ENCODE data around the gene ANKS1B.

The ANKS1B gene

DNA sequence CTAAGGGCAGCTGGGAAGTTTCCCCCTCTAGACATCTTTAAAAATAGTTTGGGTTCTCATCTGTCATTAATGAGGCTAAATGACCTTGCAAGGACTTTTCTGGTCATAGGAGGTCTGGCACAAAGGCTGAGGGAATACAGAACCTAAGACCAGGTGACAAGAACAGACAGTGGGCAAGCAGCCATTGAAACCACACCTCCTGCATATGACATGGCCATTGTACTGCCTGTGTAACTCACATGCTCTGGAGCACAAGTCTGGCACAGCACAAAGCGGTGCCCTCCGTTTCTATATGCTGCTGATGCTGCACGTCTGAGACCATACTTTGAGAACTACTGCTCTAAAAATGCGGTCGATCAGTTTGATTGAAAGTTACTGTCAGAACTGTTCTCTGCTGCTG is 1196.3 kb downstream of the ANKS1B start:
- Histone ChIP-seq H3K27ac (ENCODE audit: low read depth, low read length) (no peak overlapping the region), H3K9me3 (ENCODE audit: insufficient read depth, low read depth, low read length) (no peaks in the 10 kb centered on the region), H3K36me3 (ENCODE audit: insufficient read depth, low read length) (no peaks in the 10 kb centered on the region), H3K9ac (ENCODE audit: low read depth, low read length) (no peak overlapping the region), H3K4me3 (ENCODE audit: low read length) (no peak overlapping the region), H3K4me1 (ENCODE audit: insufficient read depth, low read length) (no peaks in the 10 kb centered on the region), H3K27me3 (ENCODE audit: insufficient read depth, low read length) (no peaks in the 10 kb centered on the region)
- 97% methylated on average over 5 of the region's 5 CpGs for WGBS

DNA sequence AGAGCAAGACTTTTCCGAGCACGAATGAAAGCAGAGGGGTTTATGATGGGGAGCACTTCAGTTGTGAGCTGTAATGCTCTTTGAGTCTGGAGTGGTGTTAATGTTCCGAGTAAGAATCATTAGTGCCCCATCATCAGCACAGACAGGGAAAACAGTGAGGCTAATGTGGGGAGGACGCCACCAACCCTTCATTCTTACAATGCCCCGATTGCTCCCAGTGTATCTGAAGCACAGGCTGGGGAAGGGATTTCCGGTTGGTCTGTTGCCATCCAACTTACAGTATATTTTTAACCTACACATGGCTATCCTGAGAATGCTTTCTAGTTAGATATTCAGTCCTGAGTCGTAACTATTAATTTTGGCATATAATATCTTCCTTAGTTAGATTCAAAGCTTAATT is 1198.1 kb downstream of the ANKS1B start:
- H3K27ac ChIP-seq (ENCODE audit: low read depth, low read length) = no peak overlapping the region
- H3K4me3 ChIP-seq (ENCODE audit: low read length) = no peak overlapping the region
- 91% methylated on average over 6 of the region's 7 CpGs for WGBS
- H3K4me1 ChIP-seq (ENCODE audit: insufficient read depth, low read length) = no peaks in the 10 kb centered on the region
- no peaks in the 10 kb centered on the region for H3K27me3 ChIP-seq (ENCODE audit: insufficient read depth, low read length)
- no peaks in the 10 kb centered on the region for H3K9me3 ChIP-seq (ENCODE audit: insufficient read depth, low read depth, low read length)
- H3K9ac ChIP-seq (ENCODE audit: low read depth, low read length) = no peak overlapping the region
- no peaks in the 10 kb centered on the region for H3K36me3 ChIP-seq (ENCODE audit: insufficient read depth, low read length)

DNA sequence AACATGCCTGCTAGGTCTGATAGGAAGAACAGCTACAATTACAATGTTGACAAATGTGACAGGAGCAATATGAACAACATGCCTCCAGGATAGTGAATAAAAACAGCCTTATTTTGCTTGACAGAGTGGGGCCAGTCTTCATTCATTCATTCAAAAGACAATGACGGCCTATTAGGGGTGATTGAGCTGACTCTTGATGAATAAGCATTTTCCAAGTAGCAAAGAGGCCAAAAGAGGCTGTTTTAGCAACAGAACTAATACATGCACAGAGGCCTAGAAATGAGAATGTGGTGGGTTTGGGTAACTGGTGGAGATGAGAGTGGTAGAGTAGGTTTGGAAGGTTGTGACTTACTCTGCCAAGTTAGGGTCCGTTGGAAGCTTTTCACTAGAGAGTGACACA is 1201.3 kb downstream of the ANKS1B start:
- Histone ChIP-seq H3K4me1 (ENCODE audit: insufficient read depth, low read length) (no peaks in the 10 kb centered on the region), H3K27me3 (ENCODE audit: insufficient read depth, low read length) (no peaks in the 10 kb centered on the region), H3K9ac (ENCODE audit: low read depth, low read length) (no peak overlapping the region), H3K4me3 (ENCODE audit: low read length) (no peak overlapping the region), H3K36me3 (ENCODE audit: insufficient read depth, low read length) (no peaks in the 10 kb centered on the region), H3K27ac (ENCODE audit: low read depth, low read length) (no peak overlapping the region), H3K9me3 (ENCODE audit: insufficient read depth, low read depth, low read length) (no peaks in the 10 kb centered on the region)
- WGBS = 91% methylated on average over 2 of the region's 2 CpGs

DNA sequence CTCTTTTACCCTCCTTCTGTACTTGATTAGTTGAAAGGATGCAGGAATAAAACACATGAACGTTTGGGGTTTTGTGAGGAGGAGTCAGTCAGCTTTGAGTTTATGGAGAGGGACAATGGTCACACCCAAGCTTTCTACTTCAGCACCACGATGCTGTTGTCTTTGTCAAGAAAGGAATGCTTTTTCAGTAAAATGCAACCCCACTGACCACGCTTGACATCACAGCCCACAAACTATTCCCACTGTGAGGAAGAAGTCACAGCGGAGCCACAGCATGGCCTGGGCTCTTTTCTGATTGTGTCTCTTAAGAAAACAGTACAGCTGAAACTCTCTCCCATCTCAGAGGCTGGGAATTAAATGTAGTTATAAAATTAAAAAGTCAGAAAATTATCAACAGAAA is 1204.5 kb downstream of the ANKS1B start:
- Histone ChIP-seq H3K27me3 (ENCODE audit: insufficient read depth, low read length) (no peaks in the 10 kb centered on the region), H3K9me3 (ENCODE audit: insufficient read depth, low read depth, low read length) (no peaks in the 10 kb centered on the region), H3K27ac (ENCODE audit: low read depth, low read length) (no peak overlapping the region), H3K36me3 (ENCODE audit: insufficient read depth, low read length) (no peaks in the 10 kb centered on the region), H3K4me3 (ENCODE audit: low read length) (no peak overlapping the region), H3K4me1 (ENCODE audit: insufficient read depth, low read length) (no peaks in the 10 kb centered on the region), H3K9ac (ENCODE audit: low read depth, low read length) (no peak overlapping the region)
- whole genome bisulfite sequencing = 79% methylated on average over 4 of the region's 4 CpGs

DNA sequence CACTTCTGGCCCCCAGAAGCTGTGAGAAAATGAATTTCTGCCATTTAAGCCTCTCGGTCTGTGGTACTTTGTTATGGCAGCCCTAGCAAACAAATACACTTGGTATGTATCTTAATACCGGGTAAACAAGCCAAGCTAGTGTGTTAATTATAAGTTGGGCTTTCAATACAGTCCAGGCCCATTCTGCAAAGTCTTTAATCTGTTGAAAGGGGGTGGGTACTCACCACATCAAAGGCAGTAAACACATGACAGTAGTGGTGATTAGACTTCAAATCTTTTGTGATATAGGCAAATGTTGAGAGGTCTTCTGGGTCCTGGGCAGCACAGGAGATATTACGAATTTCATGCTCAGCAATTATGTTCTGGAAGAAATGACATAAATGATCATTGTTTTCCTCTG is 1211.9 kb downstream of the ANKS1B start:
- Histone ChIP-seq H3K27ac (ENCODE audit: low read depth, low read length) (no peak overlapping the region), H3K27me3 (ENCODE audit: insufficient read depth, low read length) (no peaks in the 10 kb centered on the region), H3K9me3 (ENCODE audit: insufficient read depth, low read depth, low read length) (no peaks in the 10 kb centered on the region), H3K9ac (ENCODE audit: low read depth, low read length) (no peak overlapping the region), H3K36me3 (ENCODE audit: insufficient read depth, low read length) (no peaks in the 10 kb centered on the region), H3K4me3 (ENCODE audit: low read length) (no peak overlapping the region), H3K4me1 (ENCODE audit: insufficient read depth, low read length) (no peaks in the 10 kb centered on the region)
- WGBS = 92% methylated on average over 3 of the region's 3 CpGs

DNA sequence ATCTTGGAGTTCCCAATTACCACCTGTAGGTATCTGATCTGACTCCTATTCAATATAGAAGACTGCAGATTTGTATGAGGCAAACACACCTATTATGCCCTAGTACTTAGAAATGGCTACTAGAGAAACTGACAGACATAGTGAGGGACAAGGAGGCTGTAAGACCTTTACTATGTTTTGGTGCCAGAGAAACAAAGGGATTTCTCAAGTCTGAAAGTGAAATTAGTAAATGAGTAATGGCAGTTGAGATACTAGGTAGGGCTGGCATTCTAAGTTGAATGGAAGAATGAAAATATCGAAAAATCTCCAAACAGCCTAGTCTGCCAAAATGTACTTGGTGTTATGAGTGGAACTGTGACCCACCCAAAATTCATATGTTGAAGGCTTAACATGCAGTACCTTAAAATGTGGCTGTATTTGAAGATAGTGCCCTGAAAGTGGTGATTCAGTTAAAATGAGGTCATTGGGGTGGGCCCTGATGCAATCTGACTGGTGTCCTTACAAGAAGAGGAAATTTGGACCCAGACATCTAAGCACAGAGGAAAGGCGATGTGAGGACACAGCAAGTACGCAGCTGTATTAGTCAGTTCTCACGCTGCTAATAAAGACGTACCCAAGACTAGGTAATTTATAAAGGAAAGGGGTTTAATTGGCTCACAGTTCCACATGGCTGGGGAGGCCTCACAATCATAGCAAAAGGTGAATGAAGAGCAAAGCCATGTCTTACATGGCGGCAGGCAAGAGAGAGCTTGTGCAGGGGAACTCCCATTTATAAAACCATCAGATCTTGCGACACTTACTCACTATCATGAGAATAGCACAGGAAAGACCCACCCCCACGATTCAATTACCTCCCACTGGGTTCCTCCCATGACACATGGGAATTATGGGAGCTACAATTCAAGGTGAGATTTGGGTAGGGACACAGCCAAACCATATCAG is 1212.7 kb downstream of the ANKS1B start:
- H3K4me1 ChIP-seq (ENCODE audit: insufficient read depth, low read length) = no peaks in the 10 kb centered on the region
- no peaks in the 10 kb centered on the region for H3K27me3 ChIP-seq (ENCODE audit: insufficient read depth, low read length)
- H3K36me3 ChIP-seq (ENCODE audit: insufficient read depth, low read length) = no peaks in the 10 kb centered on the region
- 94% methylated on average over 8 of the region's 8 CpGs for WGBS
- no peak overlapping the region for H3K27ac ChIP-seq (ENCODE audit: low read depth, low read length)
- H3K9me3 ChIP-seq (ENCODE audit: insufficient read depth, low read depth, low read length) = no peaks in the 10 kb centered on the region
- H3K9ac ChIP-seq (ENCODE audit: low read depth, low read length) = no peak overlapping the region
- no peak overlapping the region for H3K4me3 ChIP-seq (ENCODE audit: low read length)

DNA sequence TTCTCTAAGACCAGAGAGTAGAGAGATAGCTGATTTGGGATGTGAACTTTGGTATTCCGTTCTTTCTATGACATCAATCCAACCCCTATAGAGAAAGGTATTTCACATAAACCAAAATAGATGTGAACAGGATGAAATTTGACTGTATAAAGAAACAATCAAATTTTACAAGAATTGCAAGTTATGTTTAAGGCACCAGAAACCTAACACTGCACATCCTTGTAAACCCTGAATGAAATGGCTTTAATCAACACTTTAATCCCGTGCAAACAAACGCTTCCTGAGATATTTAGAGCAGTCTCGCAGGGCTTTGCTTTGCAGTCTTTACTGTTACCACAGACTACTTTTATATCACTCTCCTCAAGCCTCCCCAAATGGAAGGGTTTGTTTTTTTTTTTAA is 1214.5 kb downstream of the ANKS1B start:
- Histone ChIP-seq H3K27ac (ENCODE audit: low read depth, low read length) (no peak overlapping the region), H3K27me3 (ENCODE audit: insufficient read depth, low read length) (no peaks in the 10 kb centered on the region)
- 90% methylated on average over 3 of the region's 4 CpGs for WGBS

DNA sequence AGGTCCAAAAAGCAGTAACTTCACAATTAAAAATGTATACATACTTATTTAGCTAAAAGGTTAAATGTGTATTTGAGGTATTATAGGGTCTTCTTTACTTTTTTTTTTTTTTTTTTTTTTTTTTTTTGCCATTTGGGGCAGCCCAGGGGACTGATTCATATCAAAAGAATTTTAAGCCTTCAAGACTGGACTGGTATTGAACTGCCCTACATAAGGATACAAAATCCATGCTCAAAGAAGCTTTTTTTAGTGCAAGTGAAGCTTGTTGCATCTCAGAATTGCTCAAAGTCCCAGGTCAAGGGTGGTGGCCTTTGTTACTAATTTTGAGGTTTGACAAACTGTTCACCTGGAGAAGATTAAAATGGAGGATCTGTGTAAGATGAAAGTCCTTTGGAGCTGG is 1215.7 kb downstream of the ANKS1B start:
- Histone ChIP-seq H3K4me3 (ENCODE audit: low read length) (no peak overlapping the region), H3K9me3 (ENCODE audit: insufficient read depth, low read depth, low read length) (no peaks in the 10 kb centered on the region), H3K27ac (ENCODE audit: low read depth, low read length) (no peak overlapping the region), H3K4me1 (ENCODE audit: insufficient read depth, low read length) (no peaks in the 10 kb centered on the region), H3K27me3 (ENCODE audit: insufficient read depth, low read length) (no peaks in the 10 kb centered on the region), H3K9ac (ENCODE audit: low read depth, low read length) (no peak overlapping the region), H3K36me3 (ENCODE audit: insufficient read depth, low read length) (no peaks in the 10 kb centered on the region)

More for the DNA sequence above, 1214.5 kb downstream of the ANKS1B start:
- H3K4me3 ChIP-seq (ENCODE audit: low read length) = no peak overlapping the region
- no peak overlapping the region for H3K9ac ChIP-seq (ENCODE audit: low read depth, low read length)
- no peaks in the 10 kb centered on the region for H3K36me3 ChIP-seq (ENCODE audit: insufficient read depth, low read length)
- no peaks in the 10 kb centered on the region for H3K9me3 ChIP-seq (ENCODE audit: insufficient read depth, low read depth, low read length)
- H3K4me1 ChIP-seq (ENCODE audit: insufficient read depth, low read length) = no peaks in the 10 kb centered on the region

DNA sequence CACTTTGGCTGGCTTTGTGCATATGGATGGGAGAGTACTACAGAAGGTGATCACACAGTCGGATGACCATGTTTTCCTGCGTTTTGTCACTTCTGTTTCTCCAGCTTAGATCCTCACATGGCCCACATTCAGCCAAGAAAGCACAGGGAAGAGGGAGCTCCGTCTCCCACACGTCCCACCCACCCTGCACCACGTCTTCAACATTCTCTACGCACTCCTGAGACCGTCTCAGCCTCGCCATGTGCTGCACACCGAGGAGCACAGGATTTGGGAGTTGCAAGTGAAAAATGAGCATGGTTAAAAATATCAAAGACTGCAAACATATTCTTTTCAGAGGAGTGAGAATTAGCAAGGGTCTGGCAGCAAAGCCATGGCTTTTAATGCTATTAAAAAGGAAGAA is 1217.5 kb downstream of the ANKS1B start:
- H3K4me1 ChIP-seq (ENCODE audit: insufficient read depth, low read length) = no peaks in the 10 kb centered on the region
- H3K36me3 ChIP-seq (ENCODE audit: insufficient read depth, low read length) = no peaks in the 10 kb centered on the region
- H3K27me3 ChIP-seq (ENCODE audit: insufficient read depth, low read length) = no peaks in the 10 kb centered on the region
- 94% methylated on average over 9 of the region's 9 CpGs for WGBS
- no peaks in the 10 kb centered on the region for H3K9me3 ChIP-seq (ENCODE audit: insufficient read depth, low read depth, low read length)
- no peak overlapping the region for H3K4me3 ChIP-seq (ENCODE audit: low read length)
- no peak overlapping the region for H3K27ac ChIP-seq (ENCODE audit: low read depth, low read length)
- no peak overlapping the region for H3K9ac ChIP-seq (ENCODE audit: low read depth, low read length)

DNA sequence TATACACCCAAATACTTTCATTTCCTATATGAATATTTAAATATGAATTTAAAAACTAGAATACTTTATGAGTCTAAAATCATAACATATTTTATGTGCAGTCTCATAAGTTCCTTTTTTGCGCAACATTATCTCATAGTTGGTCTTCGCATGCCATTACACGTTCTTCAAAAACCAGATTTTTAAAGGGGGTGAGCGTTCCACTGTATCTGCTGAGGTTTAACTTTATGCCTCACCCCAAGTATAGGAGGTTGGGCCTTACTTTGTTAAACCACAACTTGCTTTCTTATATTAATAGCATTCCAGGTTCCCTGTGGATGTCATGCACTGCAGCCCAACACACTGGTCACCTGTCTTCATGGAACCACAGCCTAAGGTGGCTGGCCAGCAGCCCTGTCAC is 1221.1 kb downstream of the ANKS1B start:
- Histone ChIP-seq H3K27ac (ENCODE audit: low read depth, low read length) (no peak overlapping the region), H3K4me1 (ENCODE audit: insufficient read depth, low read length) (no peaks in the 10 kb centered on the region), H3K9ac (ENCODE audit: low read depth, low read length) (no peak overlapping the region), H3K36me3 (ENCODE audit: insufficient read depth, low read length) (no peaks in the 10 kb centered on the region), H3K27me3 (ENCODE audit: insufficient read depth, low read length) (no peaks in the 10 kb centered on the region), H3K4me3 (ENCODE audit: low read length) (no peak overlapping the region), H3K9me3 (ENCODE audit: insufficient read depth, low read depth, low read length) (no peaks in the 10 kb centered on the region)
- 97% methylated on average over 4 of the region's 4 CpGs for WGBS

DNA sequence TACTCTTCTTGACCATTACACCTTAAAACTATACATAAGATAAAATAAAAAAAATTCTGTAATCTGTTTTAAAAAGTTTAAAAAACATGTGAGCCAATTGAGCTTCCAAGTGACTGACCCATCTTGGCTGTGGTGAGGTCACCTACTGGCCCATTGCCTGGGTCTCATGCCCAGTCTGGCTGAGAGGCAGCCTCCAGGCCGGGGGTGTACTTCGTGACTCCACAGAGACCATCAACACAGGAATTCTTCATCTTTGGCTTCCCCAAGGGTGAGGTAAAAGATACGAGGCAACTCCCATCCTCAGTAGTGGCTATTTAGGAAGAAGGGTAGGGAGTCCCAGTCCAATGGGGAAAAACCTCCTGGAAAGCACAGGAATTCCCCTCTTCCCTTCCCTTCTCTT is 1226.4 kb downstream of the ANKS1B start:
- no peak overlapping the region for H3K4me3 ChIP-seq (ENCODE audit: low read length)
- no peaks in the 10 kb centered on the region for H3K27me3 ChIP-seq (ENCODE audit: insufficient read depth, low read length)
- no peaks in the 10 kb centered on the region for H3K9me3 ChIP-seq (ENCODE audit: insufficient read depth, low read depth, low read length)
- no peaks in the 10 kb centered on the region; the same call in 1 of the 2 replicates for H3K4me1 ChIP-seq (ENCODE audit: insufficient read depth, low read length)
- H3K27ac ChIP-seq (ENCODE audit: low read depth, low read length) = no peak overlapping the region
- WGBS = 94% methylated on average over 2 of the region's 3 CpGs
- no peak overlapping the region for H3K9ac ChIP-seq (ENCODE audit: low read depth, low read length)
- no peaks in the 10 kb centered on the region for H3K36me3 ChIP-seq (ENCODE audit: insufficient read depth, low read length)

DNA sequence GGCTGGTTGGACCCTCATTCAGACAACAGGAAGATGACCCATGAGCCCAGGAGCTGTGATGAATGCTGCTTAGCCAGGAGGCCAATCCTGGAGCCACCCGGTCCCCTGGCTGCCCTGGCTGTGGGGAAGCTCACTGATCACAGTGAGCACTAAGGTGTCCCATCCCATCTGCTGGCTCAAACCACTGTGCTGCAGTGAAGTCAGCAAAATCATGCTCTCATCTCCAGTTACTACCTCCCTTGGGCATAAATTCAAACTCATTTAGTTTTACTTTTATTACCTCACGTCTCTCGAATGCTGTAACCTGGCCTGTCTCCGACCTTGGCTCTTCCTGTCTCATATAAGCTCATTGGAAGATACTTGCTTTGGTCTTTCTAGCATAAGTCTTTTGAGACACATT is 1227.3 kb downstream of the ANKS1B start:
- Histone ChIP-seq H3K4me3 (ENCODE audit: low read length) (no peak overlapping the region), H3K9ac (ENCODE audit: low read depth, low read length) (no peak overlapping the region), H3K4me1 (ENCODE audit: insufficient read depth, low read length) (peaks cover 7% of the 10 kb centered on the region; the same call in 1 of the 2 replicates), H3K9me3 (ENCODE audit: insufficient read depth, low read depth, low read length) (no peaks in the 10 kb centered on the region), H3K27ac (ENCODE audit: low read depth, low read length) (no peak overlapping the region), H3K36me3 (ENCODE audit: insufficient read depth, low read length) (no peaks in the 10 kb centered on the region), H3K27me3 (ENCODE audit: insufficient read depth, low read length) (no peaks in the 10 kb centered on the region)
- 69% methylated on average over 4 of the region's 4 CpGs for whole genome bisulfite sequencing
